Dedifferentiated amniotic fluid mesenchymal stem cell (primary cell): Measurements from ENCODE around the gene UGT1A3.

Source experiments
- DNase-seq: peaks from one replicate; pipeline ENCODE4 v3.0.0-alpha.2; 2016; ENCODE audit errors: extremely low spot score

UGT1A3 gene

DNA sequence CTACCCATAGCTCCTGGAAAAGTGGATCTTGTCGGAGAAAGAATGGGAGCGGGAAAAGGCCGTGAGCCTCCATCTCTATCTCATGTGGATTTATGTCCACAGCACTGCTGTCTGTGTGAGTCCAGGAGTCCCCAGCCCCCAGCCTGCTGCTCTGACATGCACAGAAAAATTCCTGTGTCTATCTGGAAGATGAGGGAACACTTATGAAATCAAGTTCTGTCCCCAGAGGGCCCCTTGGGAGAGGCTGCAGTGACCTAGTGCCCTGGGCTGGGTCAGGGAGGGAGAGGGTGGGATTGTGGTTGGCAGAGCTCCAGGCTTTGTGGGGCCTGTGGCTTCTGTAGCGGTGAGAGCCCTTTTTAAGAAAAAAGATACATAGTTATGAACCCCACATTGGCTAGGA lies 87.9 kb downstream of the UGT1A3 start:
- DNase-seq = no peak

DNA sequence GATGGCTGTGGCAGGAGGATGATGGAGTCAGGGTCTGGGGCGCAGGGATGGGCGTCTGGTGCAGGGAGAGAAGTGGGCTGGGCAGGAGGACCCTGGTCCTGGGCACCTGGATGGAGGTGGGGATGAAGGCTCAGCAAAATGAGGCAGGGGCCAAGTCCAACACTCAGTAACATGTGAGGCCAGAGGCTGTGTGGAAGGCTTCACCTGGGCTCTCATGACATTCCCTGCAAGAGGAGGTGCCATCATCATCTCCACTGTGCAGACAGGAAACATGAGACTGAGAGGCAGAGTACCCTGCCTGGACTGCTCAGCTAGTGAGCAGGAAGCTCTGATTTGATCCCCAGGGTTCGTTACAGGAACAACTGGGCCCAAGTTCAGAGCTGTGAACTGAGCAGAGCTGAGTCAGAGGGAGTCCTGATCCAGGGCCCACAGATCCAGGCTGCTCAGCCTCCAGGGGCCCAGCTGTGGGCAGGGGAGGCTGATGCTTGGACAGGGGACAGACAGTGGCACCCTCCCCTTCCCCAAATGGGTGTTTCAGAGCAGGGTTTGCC lies 88.6 kb downstream of the UGT1A3 start:
- no peak for DNase-seq

DNA sequence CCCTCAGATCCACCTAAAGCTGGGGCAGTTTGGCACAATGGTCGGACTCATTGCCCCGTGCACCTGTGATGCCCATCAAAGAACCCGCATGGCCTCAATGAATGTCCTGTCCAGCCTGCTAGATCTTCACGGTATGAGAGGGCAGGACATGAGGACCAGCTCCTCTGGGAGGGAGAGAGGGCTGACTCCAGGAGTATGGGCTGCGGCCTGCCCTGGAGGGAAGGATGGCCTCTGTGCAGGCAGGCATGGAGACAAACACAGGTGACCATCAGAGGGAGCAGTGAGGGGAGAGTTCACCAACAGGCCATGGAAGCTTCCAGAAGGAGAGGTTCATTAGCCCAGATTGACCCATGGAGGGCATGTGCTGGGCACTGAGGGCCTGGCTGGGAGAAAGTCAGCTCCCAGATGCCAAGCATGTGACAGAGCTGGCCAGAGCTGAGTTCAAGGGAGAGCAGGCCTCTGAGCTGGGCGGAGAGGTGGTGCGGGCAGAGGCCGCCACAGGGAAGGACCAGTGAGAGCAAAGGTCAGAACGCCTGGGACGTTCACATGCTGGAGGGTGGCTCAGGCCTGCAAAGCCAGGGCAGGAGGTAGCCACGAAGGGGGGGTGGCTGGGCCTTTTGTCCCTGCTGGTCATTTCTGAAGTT lies 89.3 kb downstream of the UGT1A3 start:
- DNase-seq = no peak

DNA sequence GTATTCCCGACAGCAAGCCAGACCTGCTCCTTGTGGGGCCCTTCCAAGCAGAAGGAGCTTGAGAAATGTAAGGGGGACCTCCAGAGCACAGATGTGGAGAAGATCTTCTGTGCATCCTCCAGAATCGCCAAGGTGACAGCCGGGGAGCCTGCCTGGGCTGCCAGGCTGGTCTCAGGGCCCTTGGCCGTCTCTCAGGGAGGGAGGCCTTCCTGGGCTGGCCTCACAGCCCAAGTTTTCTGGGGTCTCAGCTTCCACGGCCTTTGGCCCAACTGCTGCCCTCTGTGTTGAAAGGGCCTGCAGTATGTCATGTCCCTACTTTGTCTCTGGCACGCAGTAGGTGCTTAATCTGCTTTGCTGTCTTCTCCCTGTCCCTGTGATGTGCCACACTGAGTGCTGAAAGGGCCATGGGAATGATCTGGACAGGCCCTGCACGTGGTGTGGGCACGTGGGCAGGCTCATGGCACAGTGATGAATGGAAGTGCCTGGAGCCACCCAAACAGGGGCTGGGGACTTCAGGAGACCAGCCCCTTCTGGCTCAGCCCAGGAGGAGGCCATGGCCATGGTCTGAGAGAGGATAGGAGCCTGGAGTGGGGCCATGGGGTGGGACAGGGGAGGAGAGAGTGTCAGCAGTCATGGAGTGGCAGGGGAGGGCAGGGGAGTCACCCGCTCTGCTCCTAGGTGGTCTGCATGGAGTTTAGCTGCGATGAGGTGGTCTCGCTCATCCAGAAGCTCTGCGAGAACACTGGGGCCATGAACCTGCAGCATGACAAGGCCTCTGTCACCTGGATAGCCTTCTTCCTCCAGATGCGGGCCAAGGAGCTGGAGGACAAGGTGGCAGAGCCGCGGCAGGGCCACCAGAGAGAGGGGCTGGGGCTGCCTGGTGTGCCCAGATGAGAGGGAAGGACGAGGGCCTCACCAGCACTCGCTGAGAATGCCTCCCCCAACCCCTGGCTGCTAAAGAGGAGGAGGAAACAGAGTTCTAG lies 90.1 kb downstream of the UGT1A3 start:
- no peak for DNase-seq

DNA sequence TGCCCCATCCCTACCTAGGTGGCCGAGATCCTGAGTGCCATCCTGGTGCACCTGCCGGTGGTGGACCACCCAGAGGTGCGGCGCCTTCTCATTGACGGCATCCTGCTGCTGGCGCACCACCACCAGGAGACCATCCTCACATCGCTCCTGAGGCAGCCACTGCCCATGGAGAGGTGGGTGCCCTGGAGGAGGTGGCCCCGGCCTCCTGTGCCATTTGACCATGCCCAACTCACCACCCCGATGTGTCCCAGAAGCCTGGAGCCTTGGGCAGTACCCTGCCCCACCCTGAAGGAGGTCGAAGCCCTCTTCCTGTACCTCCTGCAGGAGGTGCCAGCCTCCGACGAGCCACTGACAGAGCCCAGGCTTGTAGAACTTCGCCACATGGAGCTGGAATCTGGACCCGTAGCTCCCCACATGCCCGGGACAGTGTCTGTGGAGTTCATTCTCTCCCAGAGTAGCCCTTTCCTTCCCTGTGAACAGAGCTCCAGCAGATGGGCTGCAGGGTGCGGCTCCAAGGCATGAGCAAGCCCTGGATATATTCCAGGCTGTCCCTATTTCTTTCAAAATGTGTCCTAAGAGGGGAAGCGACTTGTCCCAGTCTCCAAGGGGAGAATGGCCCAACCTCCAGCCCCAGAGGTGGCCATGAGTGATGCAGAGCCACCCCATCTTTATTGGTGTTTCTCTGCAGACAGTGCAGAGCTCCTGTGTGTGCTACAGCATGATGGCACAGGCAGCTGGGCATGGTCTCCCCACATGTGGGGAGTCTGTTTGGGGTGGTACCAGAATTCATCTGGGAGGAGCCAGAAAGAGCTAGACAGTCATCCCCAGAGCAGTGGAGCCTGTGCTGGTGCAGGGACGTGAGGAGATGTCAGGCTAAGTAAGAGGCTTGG lies 91.3 kb downstream of the UGT1A3 start:
- DNase-seq = no peak

DNA sequence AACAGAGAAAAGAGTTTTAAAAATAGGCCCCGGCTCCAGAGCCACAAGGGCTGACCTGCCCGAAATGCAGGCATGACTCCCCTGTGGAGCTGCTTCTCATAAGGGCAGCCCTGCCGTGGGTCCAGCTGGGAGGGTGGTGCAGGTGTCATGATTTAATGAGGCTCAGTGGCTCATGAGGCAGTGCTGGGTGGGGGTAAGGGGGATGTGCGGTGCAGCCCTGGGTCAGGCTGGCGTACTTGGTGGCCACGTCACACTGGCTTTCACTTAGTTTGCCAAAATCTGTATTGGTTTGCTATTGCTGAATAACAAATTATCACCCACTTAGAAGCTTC lies 91.9 kb downstream of the UGT1A3 start:
- DNase-seq = no peak

DNA sequence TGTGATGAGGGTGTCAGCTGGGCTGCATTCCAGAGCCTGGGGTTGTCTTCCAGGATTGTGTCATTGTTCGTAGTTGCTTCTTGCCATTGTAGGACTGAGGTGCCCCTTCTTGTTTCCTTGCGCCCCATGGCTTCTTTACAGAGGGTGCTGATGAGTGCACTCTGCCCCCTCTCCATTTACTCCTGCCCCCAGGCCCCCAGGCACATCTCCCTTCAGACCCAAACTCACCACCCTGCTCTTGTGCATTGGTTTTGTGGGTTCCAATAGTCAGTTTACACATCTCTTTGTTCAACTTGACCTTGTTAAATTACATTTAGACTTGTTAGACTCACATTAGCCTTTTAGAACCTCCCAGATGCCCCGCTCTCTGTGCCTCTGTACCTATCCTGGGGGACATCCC lies 92.4 kb downstream of the UGT1A3 start:
- DNase-seq = no peak

DNA sequence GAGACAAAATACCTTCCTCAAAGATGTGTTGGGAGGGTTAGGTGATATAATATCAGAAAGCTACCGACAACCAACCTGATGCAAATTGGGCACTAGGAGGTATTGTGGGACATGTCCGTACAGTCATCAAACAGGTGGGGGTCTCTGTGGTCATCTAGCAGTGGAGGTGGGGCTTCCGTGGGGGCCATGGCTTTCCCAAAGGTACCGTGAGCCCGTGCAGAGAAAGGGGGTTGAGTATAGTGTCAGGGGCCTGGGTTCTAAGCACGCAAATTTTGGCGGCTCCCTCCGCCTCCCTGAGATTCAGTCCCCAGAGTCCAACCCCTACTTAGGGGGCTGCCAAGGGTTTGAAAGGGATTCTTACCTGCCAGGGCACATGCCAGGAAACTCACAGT lies 92.9 kb downstream of the UGT1A3 start:
- no peak for DNase-seq

DNA sequence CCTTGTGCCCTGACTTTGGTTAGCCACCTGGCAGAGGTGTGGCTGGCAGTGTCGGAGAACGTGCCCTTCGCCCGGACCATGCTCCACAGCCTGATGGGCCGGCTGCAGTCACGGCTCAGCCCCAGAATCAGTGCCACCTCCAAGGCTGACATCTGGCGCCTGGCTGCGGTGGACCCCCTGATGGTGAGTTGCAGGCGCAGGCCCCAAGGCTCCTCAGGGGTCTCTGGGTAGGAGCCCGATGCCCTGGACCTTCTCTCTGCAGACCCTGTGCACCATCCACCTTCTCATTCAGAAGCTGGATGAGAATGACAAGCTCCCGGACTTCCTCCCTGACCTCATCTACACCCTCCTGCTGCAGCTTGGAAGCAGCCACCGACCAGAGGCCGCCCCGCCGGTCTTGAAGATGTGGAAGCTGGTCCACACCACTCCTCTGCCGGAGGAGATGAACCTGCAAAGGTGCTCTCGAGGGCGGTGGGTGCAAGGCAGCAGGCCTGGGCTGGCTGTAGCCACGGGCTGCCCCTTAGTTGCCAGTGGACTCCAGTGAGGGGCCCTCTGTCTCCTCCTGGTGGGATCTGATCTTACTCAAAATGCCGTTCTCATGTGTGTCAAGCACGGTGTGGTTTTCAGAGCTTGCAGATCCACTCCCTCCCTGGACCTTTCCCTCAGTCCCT lies 93.4 kb downstream of the UGT1A3 start:
- no peak for DNase-seq
